ENCODE measurements around the gene RNF103. TPM values are rescaled to one million over a fixed set of nuclear protein-coding genes. Genes with fewer than 3 reads are reported as not detected.
A peak's percentile ranks its signal among the peaks of the same experiment; 100 is the strongest.

The RNF103 gene, protein sequence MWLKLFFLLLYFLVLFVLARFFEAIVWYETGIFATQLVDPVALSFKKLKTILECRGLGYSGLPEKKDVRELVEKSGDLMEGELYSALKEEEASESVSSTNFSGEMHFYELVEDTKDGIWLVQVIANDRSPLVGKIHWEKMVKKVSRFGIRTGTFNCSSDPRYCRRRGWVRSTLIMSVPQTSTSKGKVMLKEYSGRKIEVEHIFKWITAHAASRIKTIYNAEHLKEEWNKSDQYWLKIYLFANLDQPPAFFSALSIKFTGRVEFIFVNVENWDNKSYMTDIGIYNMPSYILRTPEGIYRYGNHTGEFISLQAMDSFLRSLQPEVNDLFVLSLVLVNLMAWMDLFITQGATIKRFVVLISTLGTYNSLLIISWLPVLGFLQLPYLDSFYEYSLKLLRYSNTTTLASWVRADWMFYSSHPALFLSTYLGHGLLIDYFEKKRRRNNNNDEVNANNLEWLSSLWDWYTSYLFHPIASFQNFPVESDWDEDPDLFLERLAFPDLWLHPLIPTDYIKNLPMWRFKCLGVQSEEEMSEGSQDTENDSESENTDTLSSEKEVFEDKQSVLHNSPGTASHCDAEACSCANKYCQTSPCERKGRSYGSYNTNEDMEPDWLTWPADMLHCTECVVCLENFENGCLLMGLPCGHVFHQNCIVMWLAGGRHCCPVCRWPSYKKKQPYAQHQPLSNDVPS
- total RNA-seq (2021) = 10.1 and 13.4 TPM in 2 replicates
- Bru-seq, nascent RNA = percentile 71 among the genes with signal in this experiment
- BruChase-seq, experiment 1, labeled RNA remaining after a 2-hour chase = percentile 98 among the genes with signal in this experiment
- BruChase-seq, experiment 2, labeled RNA remaining after a 6-hour chase = percentile 73 among the genes with signal in this experiment
- long read RNA-seq, transcript RNF103-201 (4 exons, 3,477 nt) = major isoform, 19 of 24 reads
- long read RNA-seq, partial matches to known transcripts = 0 of 24 reads
- long read RNA-seq, other reads (novel, unspliced or antisense) = 5 of 24 reads

DNA sequence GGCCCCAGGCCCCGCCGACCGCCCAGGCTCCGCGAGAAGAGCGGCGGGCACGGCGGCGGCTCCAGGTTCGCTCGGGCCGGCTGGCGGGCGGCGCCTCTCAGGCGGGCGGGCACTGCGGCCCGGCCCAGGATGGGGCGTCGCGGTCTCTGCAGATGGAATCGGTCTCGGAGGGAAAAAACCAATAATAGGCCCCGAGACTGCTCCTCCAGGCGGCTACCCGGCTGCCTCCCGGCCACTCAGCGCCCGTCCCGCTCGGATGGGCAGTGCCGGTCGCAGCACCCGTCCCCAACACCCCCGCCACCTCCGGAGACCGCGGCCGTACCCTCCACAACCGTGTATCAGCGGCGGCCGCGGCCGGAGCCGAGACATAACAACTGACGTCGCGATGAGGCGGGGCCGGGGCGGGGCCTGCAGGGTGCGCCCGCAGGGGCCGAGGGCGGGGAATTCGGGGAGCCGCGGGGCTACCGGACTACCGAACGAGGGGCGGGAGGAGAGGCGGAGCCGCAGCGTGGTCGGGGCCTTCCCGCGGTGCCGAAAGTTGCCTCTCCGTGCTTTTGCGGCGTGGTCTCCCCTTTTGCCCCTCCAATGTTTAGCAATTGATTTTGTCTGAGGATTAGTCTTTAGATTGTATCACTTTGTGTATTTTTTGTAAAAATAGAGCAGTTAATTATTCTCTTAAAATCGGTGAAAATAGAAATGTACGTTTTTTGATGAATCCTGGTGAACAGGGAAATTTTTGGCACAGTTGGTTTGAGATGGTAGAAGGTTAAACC, at the start of gene RNF103:
TSS of gene RNF103 (minus strand) at position 372 of the 773 bp plus-strand sequence. CDS start 979 bp downstream, outside the sequence.
- Histone ChIP-seq H3K27ac (ENCODE audit: low read depth, low read length, poor library complexity, severe bottlenecking) (peak within 1 kb of the TSS; percentile 85), H3K4me1 (ENCODE audit: insufficient read depth, low read length, poor library complexity, severe bottlenecking) (no peaks in the 10 kb centered on the region), H3K4me3 (ENCODE audit: low read depth, low read length, poor library complexity, severe bottlenecking) (peak within 1 kb of the TSS; percentile 79), H3K36me3 (ENCODE audit: insufficient read depth, low read length, poor library complexity, severe bottlenecking) (no peaks in the 10 kb centered on the region), H3K9me3 (ENCODE audit: low read depth, low read length, poor library complexity, severe bottlenecking) (no peaks in the 10 kb centered on the region), H3K27me3 (replicated peaks; ENCODE audit: insufficient read depth, low read depth, low read length, poor library complexity) (no peaks in the 10 kb centered on the region)
- TF ChIP-seq, protein P1, sequence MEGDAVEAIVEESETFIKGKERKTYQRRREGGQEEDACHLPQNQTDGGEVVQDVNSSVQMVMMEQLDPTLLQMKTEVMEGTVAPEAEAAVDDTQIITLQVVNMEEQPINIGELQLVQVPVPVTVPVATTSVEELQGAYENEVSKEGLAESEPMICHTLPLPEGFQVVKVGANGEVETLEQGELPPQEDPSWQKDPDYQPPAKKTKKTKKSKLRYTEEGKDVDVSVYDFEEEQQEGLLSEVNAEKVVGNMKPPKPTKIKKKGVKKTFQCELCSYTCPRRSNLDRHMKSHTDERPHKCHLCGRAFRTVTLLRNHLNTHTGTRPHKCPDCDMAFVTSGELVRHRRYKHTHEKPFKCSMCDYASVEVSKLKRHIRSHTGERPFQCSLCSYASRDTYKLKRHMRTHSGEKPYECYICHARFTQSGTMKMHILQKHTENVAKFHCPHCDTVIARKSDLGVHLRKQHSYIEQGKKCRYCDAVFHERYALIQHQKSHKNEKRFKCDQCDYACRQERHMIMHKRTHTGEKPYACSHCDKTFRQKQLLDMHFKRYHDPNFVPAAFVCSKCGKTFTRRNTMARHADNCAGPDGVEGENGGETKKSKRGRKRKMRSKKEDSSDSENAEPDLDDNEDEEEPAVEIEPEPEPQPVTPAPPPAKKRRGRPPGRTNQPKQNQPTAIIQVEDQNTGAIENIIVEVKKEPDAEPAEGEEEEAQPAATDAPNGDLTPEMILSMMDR (conservative IDR thresholded peaks at IDR 0.05; ENCODE audit: low read depth, low read length) = no peak
- no TSS peak for BruUV-seq (replicated peaks)
- CTCF ChIA-PET = no interaction called here
- intact Hi-C loops (cut with micrococcal nuclease; ENCODE audit: unreplicated experiment) = loop anchor here (5.0 kb wide), 1 partner anchor 56 kb away; no protein-coding TSS in a partner anchor
- POLR2A ChIA-PET (ENCODE audit: low non-redundant PET) = no interaction called here
- peak; percentile 95 for DNase-seq (ENCODE audit: low spot score)

DNA sequence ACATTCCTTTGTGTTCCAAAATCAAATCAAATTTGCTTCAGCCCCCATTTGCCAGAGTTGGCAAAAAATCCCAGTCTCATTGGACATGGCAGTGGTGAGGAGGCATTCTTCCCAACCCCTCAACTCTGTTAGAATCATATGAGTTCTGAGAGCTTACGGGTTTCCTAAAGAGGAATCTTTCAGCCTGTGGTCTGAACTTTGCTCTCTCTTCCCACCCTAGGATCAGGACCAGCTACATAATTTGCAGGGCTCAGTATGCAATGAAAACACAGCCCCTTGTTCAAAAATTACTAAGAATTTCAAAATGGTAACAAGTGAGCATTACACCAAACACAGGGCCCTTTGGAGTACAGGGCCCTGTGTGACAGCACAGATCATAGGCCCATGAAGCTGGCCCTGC, 49.3 kb upstream of the RNF103 start:
- Histone ChIP-seq H3K27me3 (replicated peaks; ENCODE audit: insufficient read depth, low read depth, low read length, poor library complexity) (no peaks in the 10 kb centered on the region), H3K9me3 (ENCODE audit: low read depth, low read length, poor library complexity, severe bottlenecking) (no peaks in the 10 kb centered on the region), H3K4me1 (ENCODE audit: insufficient read depth, low read length, poor library complexity, severe bottlenecking) (no peaks in the 10 kb centered on the region), H3K36me3 (ENCODE audit: insufficient read depth, low read length, poor library complexity, severe bottlenecking) (no peaks in the 10 kb centered on the region), H3K27ac (ENCODE audit: low read depth, low read length, poor library complexity, severe bottlenecking) (no peak overlapping the region), H3K4me3 (ENCODE audit: low read depth, low read length, poor library complexity, severe bottlenecking) (no peak overlapping the region)
- BruUV-seq (replicated peaks) = no TSS peak
- POLR2A ChIA-PET (ENCODE audit: low non-redundant PET) = no interaction called here
- intact Hi-C loops (cut with micrococcal nuclease; ENCODE audit: unreplicated experiment) = no loop called here
- CTCF ChIA-PET = no interaction called here
- TF ChIP-seq, protein P1 (conservative IDR thresholded peaks at IDR 0.05; ENCODE audit: low read depth, low read length) = no peak
- TF ChIP-seq EZH2 (IDR thresholded peaks at IDR 0.05; ENCODE audit: borderline replicate concordance, low read depth, low read length, poor library complexity, severe bottlenecking) = no peak
- no peak for DNase-seq (ENCODE audit: low spot score)

DNA sequence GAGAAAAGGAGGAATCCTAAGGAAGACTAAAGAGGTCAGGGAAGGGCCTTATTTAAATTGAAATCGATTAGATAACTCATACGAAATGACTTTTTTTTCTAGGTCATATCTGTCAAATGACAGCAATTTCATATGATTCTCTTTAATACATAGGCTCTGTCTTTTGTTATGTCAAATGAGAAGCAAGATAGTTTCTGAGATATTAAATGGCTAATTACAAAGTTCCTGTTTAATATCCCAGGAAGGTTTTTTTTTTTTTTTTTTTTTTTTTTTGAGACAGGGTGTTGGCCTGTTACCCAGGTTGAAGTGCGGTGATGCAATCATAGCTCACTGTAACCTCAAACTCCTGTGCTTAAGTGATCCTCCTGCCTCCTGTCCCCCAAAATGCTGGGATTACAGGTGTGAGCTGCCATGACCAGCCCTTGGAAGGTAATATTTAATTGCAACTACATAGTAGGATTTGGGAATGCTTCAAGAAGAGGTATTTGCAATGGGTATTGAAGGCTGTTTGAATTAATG, 48.4 kb upstream of the RNF103 start:
- no peaks in the 10 kb centered on the region for H3K36me3 ChIP-seq (ENCODE audit: insufficient read depth, low read length, poor library complexity, severe bottlenecking)
- TF ChIP-seq EZH2 (IDR thresholded peaks at IDR 0.05; ENCODE audit: borderline replicate concordance, low read depth, low read length, poor library complexity, severe bottlenecking) = no peak
- TF ChIP-seq, protein P1 (conservative IDR thresholded peaks at IDR 0.05; ENCODE audit: low read depth, low read length) = no peak
- H3K27me3 ChIP-seq (replicated peaks; ENCODE audit: insufficient read depth, low read depth, low read length, poor library complexity) = no peaks in the 10 kb centered on the region
- CTCF ChIA-PET = no interaction called here
- intact Hi-C loops (cut with micrococcal nuclease; ENCODE audit: unreplicated experiment) = no loop called here
- no peaks in the 10 kb centered on the region for H3K9me3 ChIP-seq (ENCODE audit: low read depth, low read length, poor library complexity, severe bottlenecking)
- no peaks in the 10 kb centered on the region for H3K4me1 ChIP-seq (ENCODE audit: insufficient read depth, low read length, poor library complexity, severe bottlenecking)
- DNase-seq (ENCODE audit: low spot score) = no peak
- POLR2A ChIA-PET (ENCODE audit: low non-redundant PET) = no interaction called here
- no peak overlapping the region for H3K27ac ChIP-seq (ENCODE audit: low read depth, low read length, poor library complexity, severe bottlenecking)
- no TSS peak for BruUV-seq (replicated peaks)
- H3K4me3 ChIP-seq (ENCODE audit: low read depth, low read length, poor library complexity, severe bottlenecking) = no peak overlapping the region

Data from A673 (cell line).